Measurements from ENCODE around the gene HINFP. TPM values are rescaled to one million over a fixed set of nuclear protein-coding genes. Genes with fewer than 3 reads are reported as not detected.

The HINFP gene, protein sequence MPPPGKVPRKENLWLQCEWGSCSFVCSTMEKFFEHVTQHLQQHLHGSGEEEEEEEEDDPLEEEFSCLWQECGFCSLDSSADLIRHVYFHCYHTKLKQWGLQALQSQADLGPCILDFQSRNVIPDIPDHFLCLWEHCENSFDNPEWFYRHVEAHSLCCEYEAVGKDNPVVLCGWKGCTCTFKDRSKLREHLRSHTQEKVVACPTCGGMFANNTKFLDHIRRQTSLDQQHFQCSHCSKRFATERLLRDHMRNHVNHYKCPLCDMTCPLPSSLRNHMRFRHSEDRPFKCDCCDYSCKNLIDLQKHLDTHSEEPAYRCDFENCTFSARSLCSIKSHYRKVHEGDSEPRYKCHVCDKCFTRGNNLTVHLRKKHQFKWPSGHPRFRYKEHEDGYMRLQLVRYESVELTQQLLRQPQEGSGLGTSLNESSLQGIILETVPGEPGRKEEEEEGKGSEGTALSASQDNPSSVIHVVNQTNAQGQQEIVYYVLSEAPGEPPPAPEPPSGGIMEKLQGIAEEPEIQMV
- total RNA-seq, result 10 to 100 TPM; 12.9 to 17.5 TPM
- long read RNA-seq, partial matches to known transcripts, result 4 of 15 reads
- long read RNA-seq, other reads (novel, unspliced or antisense), result 10 of 15 reads

- DNase-seq (peak; percentile 100), ATAC-seq (peak; percentile 100)
- intact Hi-C loops (cut with DNase I), result no loop called here
Measured at GRCh38 chr11:119121008-119121810, at the start of gene HINFP. Gene HINFP, plus strand, starts transcription at chr11:119121580. Its CDS starts 5,365 bp downstream, at chr11:119126945.

DNA sequence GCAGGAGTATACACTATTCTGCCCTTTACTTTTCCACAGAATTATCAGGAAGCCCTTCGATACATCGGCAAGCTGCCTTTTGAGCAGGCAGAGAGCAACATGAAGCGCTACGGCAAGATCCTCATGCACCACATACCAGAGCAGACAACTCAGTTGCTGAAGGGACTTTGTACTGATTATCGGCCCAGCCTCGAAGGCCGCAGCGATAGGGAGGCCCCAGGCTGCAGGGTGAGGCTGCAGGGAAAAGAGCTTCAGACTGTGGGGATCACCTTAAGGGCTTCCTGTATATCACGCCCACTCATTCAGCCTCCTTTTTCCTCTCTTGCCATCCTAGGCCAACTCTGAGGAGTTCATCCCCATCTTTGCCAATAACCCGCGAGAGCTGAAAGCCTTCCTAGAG lies 43.5 kb upstream of the HINFP start:
- intact Hi-C loops (cut with DNase I), result no loop called here
- no peak for DNase-seq
- no peak for ATAC-seq

- intact Hi-C loops (cut with DNase I), result no loop called here
- no peak for DNase-seq
- no peak for ATAC-seq
Measured at GRCh38 chr11:119078675-119079420, 42.5 kb upstream of the HINFP start.

DNA sequence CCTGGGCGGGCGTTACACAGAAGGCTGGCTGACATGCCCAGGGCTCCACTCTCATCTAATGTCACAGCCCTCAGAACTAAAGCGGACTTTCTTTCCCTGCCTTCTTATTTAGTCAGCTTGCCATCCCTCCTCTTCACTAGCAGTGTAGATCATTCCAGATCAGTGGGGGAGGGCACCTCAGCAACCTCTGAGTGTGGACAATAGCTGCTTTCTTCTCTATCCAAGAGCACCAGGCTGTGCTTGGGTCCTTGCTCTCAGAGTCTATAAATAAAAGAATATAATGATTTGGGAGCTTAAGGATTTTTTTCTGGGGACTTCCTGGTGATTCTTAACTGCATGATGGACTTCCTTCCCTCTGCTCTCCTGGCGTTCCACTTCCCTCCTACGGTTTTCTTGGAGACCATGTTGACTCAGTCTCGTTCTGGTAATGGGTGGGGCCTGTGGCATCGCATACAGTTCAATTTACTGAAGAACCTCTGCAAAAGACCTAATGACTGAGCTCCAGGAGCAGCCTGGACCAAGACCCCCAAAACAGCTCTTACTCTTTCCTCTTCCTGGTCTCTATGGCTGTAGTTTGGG lies 39.6 kb upstream of the HINFP start:
- DNase-seq, result no peak
- ATAC-seq, result no peak
- intact Hi-C loops (cut with DNase I), result no loop called here

GRCh38 chr11:119084663-119085436 lies 36.5 kb upstream of the HINFP start, which contains the start of gene HMBS:
Gene HMBS, plus strand, starts transcription at chr11:119084881. Its CDS starts 153 bp downstream, at chr11:119085034.
- DNase-seq (peak; percentile 94), ATAC-seq (peak; percentile 98)
- intact Hi-C loops (cut with DNase I), result no loop called here

DNA sequence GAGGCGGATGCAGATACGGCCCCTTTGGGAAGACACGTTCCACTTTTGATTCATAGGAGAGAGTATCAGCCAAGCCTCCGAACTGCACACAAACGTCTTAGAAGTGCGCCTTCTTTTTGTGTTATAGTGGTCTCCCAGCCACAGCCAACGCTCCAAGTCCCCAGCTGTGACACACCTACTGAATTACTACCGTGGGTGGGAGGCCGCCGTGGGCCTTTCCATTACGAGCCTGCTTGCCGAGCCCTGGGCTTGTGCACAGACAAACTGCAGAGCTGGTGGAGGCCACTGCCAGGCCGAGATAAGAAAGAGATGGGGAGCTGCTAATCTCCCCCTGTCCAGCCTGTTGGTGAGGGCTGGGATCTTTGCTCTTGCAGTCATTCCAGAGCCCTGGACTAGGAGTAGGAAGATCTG lies 35.9 kb upstream of the HINFP start:
- DNase-seq (no peak), ATAC-seq (peak in 1 of 2 donors; percentile 9)
- intact Hi-C loops (cut with DNase I), result no loop called here

- no peak for DNase-seq
- no peak for ATAC-seq
- intact Hi-C loops (cut with DNase I), result no loop called here
Measured at GRCh38 chr11:119087123-119087522, 34.3 kb upstream of the HINFP start.

DNA sequence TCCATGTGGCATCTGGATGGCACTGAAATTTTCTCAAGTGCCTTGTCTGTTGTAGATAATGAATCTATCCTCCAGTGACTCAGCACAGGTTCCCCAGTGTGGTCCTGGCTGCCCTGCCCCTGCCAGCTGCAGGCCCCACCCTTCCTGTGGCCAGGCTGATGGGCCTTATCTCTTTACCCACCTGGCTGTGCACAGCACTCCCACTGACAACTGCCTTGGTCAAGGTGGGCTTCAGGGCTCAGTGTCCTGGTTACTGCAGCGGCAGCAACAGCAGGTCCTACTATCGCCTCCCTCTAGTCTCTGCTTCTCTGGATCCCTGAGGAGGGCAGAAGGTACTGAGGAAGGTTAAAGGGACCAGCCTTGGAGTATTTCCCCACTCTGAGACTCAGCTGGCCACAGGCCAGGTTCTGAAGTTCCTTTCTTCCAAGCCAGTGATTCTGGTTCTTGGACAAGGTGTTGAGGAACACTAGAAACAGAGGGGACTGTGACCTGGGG lies 33.6 kb upstream of the HINFP start:
- DNase-seq (no peak), ATAC-seq (no peak)
- intact Hi-C loops (cut with DNase I), result no loop called here

DNA sequence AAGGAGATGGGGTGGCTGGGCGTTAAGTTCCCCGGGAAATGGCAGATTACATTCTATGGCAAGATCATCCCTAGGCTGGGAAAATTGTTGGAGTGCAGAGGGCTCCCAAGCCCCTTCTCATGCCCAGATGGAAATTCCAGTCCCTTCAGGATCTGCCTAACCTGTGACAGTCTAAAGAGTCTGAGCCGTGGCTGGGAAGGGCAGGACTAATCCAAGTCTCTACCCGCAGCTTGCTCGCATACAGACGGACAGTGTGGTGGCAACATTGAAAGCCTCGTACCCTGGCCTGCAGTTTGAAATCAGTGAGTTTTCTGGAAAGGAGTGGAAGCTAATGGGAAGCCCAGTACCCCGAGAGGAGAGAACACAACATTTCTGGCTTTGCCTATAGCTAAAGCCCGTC lies 33.0 kb upstream of the HINFP start:
- no peak for DNase-seq
- intact Hi-C loops (cut with DNase I), result no loop called here
- no peak for ATAC-seq

GRCh38 chr11:119089319-119089718 lies 32.1 kb upstream of the HINFP start:
- ATAC-seq (no peak), DNase-seq (no peak)
- intact Hi-C loops (cut with DNase I), result no loop called here

GRCh38 chr11:119091178-119091577 lies 30.2 kb upstream of the HINFP start:
- no peak for DNase-seq
- no peak for ATAC-seq
- intact Hi-C loops (cut with DNase I), result no loop called here

DNA sequence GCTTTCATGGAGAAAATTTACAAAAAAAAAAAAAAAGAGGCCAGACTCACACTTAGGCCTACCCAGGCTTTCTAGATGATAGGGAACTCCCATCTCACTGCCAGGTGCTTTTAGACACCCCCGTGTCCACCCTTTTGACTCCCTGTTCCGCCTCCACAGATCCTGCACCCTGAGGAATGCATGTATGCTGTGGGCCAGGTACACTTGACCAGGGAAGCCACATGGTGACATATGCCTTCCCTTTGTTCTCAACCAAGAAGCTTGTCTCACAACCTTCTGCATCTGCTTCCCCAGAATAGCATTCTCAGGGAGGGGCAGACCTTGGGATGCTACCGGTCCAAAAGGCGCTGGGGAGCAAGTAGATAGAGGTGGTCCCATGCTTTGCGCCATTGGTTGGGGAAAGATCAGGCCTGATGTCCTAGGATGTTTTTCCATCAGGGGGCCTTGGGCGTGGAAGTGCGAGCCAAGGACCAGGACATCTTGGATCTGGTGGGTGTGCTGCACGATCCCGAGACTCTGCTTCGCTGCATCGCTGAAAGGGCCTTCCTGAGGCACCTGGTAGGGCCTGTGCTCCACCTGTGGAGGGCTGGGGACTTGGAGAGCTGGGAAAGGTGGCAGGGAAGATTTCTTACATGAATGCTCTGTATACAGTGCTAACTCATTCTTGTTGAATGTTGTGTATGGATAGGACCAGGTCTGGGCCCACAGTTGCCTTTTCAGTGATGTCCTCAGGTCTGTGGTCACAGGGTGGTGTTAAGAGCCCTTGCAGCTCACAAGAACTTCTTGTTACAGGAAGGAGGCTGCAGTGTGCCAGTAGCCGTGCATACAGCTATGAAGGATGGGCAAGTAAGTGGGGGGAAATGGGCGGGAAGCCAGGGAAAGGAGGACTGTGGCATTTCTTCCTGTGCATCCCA lies 29.2 kb upstream of the HINFP start:
- ATAC-seq, result no peak
- no peak for DNase-seq
- intact Hi-C loops (cut with DNase I), result no loop called here

DNA sequence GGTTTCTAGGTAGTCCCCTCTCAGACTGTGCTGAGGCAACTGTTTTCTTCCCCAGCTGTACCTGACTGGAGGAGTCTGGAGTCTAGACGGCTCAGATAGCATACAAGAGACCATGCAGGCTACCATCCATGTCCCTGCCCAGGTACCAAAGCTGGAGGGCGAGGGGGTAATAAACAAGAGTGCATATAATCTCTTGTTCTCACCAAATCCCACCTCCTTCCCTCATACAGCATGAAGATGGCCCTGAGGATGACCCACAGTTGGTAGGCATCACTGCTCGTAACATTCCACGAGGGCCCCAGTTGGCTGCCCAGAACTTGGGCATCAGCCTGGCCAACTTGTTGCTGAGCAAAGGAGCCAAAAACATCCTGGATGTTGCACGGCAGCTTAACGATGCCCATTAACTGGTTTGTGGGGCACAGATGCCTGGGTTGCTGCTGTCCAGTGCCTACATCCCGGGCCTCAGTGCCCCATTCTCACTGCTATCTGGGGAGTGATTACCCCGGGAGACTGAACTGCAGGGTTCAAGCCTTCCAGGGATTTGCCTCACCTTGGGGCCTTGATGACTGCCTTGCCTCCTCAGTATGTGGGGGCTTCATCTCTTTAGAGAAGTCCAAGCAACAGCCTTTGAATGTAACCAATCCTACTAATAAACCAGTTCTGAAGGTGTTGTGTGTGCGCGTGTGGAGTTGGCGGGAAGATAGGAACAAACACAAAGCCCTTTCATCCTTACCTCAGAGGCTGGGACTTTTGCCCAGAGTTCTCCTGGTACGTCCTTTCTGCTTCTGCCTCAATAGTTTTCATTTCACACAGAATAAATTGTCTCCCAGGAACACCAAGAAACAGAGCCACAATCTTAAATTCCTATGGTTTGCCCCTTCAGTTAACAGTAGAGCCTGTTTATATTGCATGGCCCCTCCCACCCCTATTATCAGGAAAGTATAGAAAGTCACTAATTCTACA lies 28.2 kb upstream of the HINFP start:
- intact Hi-C loops (cut with DNase I), result no loop called here
- ATAC-seq, result no peak
- no peak for DNase-seq

DNA sequence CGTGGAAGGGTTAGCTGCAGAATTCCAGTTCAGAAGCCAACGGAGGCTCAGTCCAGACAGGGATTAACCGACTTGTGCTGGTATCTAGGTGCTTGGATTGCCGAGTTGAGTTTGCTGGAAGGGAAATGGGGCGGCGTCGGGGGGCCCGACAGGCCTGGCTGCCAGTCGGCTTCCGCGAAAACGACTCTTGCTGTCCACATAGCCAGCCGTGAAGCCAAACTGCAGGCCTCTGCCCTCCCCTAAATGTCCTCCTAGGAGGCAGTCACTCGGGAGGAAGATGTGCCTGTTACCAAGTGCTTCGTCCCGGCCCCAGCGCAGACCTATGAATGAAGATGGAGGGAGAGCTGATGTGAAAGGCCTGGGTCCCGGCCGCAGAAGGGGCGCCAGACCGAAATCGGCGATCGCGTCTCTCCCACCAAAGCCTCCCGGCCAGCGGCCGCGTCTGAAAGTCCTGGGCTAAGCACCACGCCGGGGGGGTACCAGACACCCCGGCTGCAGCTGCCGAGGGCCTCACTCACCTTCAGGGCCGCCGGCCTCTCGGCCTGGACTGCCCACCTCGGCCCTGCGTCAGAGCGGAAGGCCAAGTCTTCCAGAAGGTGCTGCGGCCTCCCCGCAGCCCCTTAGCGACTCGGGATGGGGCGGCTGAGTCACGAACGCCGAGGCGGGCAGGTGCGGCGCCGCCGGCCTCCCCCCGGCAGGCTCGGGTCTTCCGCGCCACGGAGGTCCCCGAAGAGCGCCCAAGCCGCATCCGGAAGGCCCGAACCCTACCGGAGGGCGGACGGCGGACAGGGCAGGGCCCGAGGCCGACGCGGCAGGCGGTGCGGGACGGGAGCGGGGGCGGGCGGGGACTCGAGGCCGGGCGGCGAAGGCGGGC lies 27.2 kb upstream of the HINFP start:
- peak; percentile 24 to 48 for ATAC-seq
- intact Hi-C loops (cut with DNase I), result no loop called here
- peak; percentile 45 for DNase-seq

DNA sequence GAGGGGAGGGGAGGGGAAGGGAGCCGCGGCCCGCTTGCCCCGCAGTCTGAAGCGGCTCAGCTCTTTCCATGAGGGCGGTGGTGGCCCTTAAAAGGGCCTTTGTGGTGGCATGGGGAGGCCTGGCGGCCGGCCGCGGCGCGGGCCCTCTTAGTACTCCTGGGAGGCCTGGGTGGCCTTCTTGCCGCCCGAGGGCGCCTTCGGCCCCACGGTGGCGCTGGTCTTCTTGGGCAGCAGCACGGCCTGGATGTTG lies 26.6 kb upstream of the HINFP start:
- intact Hi-C loops (cut with DNase I), result no loop called here
- peak; percentile 88 to 89 for ATAC-seq

More for the DNA sequence above, 26.6 kb upstream of the HINFP start:
- peak; percentile 89 for DNase-seq
